ENCODE results near the gene SAPCD2.

SAPCD2 gene

DNA sequence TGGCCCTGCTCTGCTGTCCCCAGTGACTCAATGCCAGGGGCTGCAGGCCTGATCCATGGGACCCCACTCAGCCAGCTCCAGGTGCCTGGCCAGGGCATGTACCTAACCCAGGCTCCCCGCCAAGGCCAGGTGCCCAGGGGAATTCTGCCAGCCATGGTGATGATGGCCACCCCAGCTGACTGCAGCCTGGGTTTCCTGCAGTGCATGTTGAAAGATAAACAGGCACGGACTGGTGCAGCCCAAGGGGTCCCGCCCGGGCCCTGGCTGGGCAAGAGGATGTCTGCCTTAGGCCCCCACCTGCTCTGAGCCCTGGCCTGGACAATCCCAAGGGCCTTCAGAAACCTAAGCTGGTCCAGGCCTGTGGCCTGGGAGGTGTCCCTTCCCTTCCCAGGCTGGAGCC lies 43.5 kb downstream of the SAPCD2 start:
- H3K9me3 ChIP-seq (ENCODE audit: control insufficient read depth, insufficient read depth, low read depth, low read length): no peaks in the 10 kb centered on the region
- H3K4me1 ChIP-seq (ENCODE audit: control insufficient read depth, insufficient read depth, low read length): peaks cover 2% of the 10 kb centered on the region; the same call in 1 of the 2 replicates
- no peak overlapping the region for H3K4me3 ChIP-seq (ENCODE audit: low read depth, low read length)
- ChIA-PET CTCF (interaction anchor here (0.7 to 5.8 kb wide), 13 partner anchors 8 to 240 kb away, joined by 3 to 86 read pairs (median 6); partner anchors contain the start of genes CLIC3, MAN1B1, SAPCD2 and TMEM141), POLR2A (interaction anchor here (1.9 kb wide), 1 partner anchor 35 kb away, joined by 6 read pairs; the partner anchor contains the start of gene PAXX)
- H3K36me3 ChIP-seq (ENCODE audit: control insufficient read depth in 2 of 2, insufficient read depth in 1 of 2, low read length in 2 of 2): peaks cover 0 to 4% of the 10 kb centered on the region in 2 experiments; a peak in 1 of 3 replicates
- H3K27ac ChIP-seq (ENCODE audit: extremely low read depth, low read depth, low read length): no peak overlapping the region
- no peak for TF ChIP-seq ZNF837 (tag by site-specific recombination; IDR thresholded peaks at IDR 0.05)
- TF ChIP-seq ZBTB49 (tag by site-specific recombination; IDR thresholded peaks at IDR 0.05; ENCODE audit: low read depth): no peak
- 0 out of 2 replicates have a peak, but pooled peaks have one; percentile 33 for TF ChIP-seq ZBTB48 (tag by site-specific recombination; IDR thresholded peaks at IDR 0.05)
- peak; percentile 76 for TF ChIP-seq ZIC2 (tag by site-specific recombination; IDR thresholded peaks at IDR 0.05)
- no peak for TF ChIP-seq FEZF1 (tag by site-specific recombination; IDR thresholded peaks at IDR 0.05)
- TF ChIP-seq, protein P1, sequence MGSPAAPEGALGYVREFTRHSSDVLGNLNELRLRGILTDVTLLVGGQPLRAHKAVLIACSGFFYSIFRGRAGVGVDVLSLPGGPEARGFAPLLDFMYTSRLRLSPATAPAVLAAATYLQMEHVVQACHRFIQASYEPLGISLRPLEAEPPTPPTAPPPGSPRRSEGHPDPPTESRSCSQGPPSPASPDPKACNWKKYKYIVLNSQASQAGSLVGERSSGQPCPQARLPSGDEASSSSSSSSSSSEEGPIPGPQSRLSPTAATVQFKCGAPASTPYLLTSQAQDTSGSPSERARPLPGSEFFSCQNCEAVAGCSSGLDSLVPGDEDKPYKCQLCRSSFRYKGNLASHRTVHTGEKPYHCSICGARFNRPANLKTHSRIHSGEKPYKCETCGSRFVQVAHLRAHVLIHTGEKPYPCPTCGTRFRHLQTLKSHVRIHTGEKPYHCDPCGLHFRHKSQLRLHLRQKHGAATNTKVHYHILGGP (tag by site-specific recombination; IDR thresholded peaks at IDR 0.05): no peak
- TF ChIP-seq ELK4 (IDR thresholded peaks at IDR 0.05; ENCODE audit: borderline replicate concordance, low read depth, low read length): no peak
- TF ChIP-seq GLIS1 (tag by site-specific recombination; IDR thresholded peaks at IDR 0.05): peak; percentile 69
- TF ChIP-seq KLF1 (tag by site-specific recombination; IDR thresholded peaks at IDR 0.05): 0 out of 2 replicates have a peak, but pooled peaks have one; percentile 19
- 0 out of 2 replicates have a peak, but pooled peaks have one; percentile 15 for TF ChIP-seq ZNF600 (tag by site-specific recombination; IDR thresholded peaks at IDR 0.05)
- peak; percentile 61; the same call in 1 of the 2 replicates for TF ChIP-seq ZNF335 (tag by site-specific recombination; conservative IDR thresholded peaks at IDR 0.05)
- TF ChIP-seq, protein P2, sequence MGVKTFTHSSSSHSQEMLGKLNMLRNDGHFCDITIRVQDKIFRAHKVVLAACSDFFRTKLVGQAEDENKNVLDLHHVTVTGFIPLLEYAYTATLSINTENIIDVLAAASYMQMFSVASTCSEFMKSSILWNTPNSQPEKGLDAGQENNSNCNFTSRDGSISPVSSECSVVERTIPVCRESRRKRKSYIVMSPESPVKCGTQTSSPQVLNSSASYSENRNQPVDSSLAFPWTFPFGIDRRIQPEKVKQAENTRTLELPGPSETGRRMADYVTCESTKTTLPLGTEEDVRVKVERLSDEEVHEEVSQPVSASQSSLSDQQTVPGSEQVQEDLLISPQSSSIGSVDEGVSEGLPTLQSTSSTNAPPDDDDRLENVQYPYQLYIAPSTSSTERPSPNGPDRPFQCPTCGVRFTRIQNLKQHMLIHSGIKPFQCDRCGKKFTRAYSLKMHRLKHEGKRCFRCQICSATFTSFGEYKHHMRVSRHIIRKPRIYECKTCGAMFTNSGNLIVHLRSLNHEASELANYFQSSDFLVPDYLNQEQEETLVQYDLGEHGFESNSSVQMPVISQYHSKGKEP (tag by site-specific recombination; IDR thresholded peaks at IDR 0.05): peak; percentile 26; the same call in 1 of the 2 replicates
- peak; percentile 30; the same call in 1 of the 2 replicates for TF ChIP-seq HIC1 (tag by site-specific recombination; IDR thresholded peaks at IDR 0.05)

DNA sequence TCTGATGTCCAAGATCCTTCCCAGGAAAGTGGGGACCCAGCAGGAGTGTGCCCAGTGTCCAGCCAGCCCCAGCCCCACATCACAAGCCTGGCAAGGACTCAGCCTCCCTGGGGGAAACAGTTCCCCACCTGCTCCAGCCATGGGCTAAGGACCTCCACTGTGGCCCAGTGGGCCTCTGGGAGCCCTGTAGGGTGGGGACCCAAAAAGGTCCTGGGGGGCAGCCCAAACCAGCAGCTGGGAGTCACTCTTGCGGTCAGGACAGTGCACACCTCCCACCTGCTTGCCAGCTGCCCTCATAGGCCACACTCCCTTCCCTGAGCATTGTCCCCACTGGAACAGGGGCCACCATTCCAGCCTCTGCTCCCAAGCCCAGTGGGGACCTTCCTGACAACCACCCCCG lies 44.0 kb downstream of the SAPCD2 start:
- no peak overlapping the region for H3K4me3 ChIP-seq (ENCODE audit: low read depth, low read length)
- H3K4me1 ChIP-seq (ENCODE audit: control insufficient read depth, insufficient read depth, low read length): peaks cover 2% of the 10 kb centered on the region; the same call in 1 of the 2 replicates
- ChIA-PET CTCF (interaction anchor here (0.7 to 5.8 kb wide), 12 partner anchors 8 to 239 kb away, joined by 3 to 86 read pairs (median 6); partner anchors contain the start of genes FBXW5, SAPCD2 and TMEM141), POLR2A (interaction anchor here (0.5 to 1.9 kb wide), 4 partner anchors 9 to 204 kb away, joined by 3 to 6 read pairs (median 4); partner anchors contain the start of gene PAXX)
- TF ChIP-seq BCL11B (tag by site-specific recombination; IDR thresholded peaks at IDR 0.05; ENCODE audit: low read depth) (peak; percentile 58; the same call in 1 of the 2 replicates), ELK4 (IDR thresholded peaks at IDR 0.05; ENCODE audit: borderline replicate concordance, low read depth, low read length) (no peak), ZNF843 (tag by site-specific recombination; IDR thresholded peaks at IDR 0.05) (no peak), GLIS2 (tag by site-specific recombination; IDR thresholded peaks at IDR 0.05) (0 out of 2 replicates have a peak, but pooled peaks have one; percentile 58), ZBTB8A (tag by site-specific recombination; IDR thresholded peaks at IDR 0.05) (peak; percentile 50)
- no peaks in the 10 kb centered on the region for H3K9me3 ChIP-seq (ENCODE audit: control insufficient read depth, insufficient read depth, low read depth, low read length)
- H3K36me3 ChIP-seq (ENCODE audit: control insufficient read depth in 2 of 2, insufficient read depth in 1 of 2, low read length in 2 of 2): peaks cover 0 to 4% of the 10 kb centered on the region in 2 experiments; a peak in 1 of 3 replicates
- H3K27ac ChIP-seq (ENCODE audit: extremely low read depth, low read depth, low read length): no peak overlapping the region
